Measurements from ENCODE around the gene SORT1.

DNA sequence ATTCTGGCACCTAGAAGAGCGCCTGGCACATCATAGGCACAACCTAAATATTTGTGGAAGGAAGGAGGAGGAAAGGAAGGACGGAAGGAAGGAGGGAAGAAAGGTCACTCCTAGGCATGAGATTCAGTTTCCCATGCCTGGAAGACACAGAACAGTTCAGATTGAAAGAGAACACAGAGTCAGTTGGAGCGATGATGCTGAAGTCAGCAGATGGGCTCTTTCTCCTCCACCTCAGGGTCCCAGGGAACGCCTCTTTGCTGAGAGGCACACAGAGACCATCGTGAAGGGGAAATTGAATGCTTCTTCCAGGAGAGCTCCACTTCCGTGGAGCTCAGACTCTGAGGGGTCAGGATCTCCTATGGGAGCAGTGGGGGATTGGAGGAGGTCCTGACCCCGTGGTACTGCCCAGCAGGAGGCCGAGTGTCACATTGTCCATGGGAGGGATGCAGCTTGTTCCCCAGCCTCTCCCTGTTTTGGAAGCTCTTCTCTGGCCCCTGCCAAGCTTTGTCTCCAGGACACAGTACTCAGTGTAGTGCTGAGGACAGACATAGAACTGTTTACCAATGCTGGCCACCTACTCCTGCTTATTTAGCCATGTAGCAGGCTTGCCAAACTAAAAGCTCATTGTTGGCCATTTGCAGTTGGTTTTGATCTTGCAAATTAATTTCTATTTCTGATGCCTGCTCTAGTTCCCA lies 93.3 kb downstream of the SORT1 start:
- TF ChIP-seq, protein P1, sequence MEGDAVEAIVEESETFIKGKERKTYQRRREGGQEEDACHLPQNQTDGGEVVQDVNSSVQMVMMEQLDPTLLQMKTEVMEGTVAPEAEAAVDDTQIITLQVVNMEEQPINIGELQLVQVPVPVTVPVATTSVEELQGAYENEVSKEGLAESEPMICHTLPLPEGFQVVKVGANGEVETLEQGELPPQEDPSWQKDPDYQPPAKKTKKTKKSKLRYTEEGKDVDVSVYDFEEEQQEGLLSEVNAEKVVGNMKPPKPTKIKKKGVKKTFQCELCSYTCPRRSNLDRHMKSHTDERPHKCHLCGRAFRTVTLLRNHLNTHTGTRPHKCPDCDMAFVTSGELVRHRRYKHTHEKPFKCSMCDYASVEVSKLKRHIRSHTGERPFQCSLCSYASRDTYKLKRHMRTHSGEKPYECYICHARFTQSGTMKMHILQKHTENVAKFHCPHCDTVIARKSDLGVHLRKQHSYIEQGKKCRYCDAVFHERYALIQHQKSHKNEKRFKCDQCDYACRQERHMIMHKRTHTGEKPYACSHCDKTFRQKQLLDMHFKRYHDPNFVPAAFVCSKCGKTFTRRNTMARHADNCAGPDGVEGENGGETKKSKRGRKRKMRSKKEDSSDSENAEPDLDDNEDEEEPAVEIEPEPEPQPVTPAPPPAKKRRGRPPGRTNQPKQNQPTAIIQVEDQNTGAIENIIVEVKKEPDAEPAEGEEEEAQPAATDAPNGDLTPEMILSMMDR (IDR thresholded peaks at IDR 0.05), result no peak
- TF ChIP-seq POLR2A (IDR thresholded peaks at IDR 0.05), result no peak

Data from Peyer's patch (tissue), 4 donors.